Body of pancreas (tissue), 4 donors: Measurements from ENCODE around the gene PIP5K1B. TPM values are rescaled to one million over a fixed set of nuclear protein-coding genes. Genes with fewer than 3 reads are reported as not detected.

Source experiments
- ATAC-seq: fragments of 150-250 bp; one replicate; pipeline ENCODE4 v1.9.1; 2016
- DNase-seq, 4 donors: peaks; one replicate each; pipeline ENCODE4 v3.0.0-alpha.2; 2019
- H3K27ac ChIP-seq, 4 donors: fragments of 200-600 bp; sonication (generic); 1 replicate in 3 of 4; 2 replicates in 1 of 4; pipeline versions ENCODE4 v1.5.1 to v1.6.1; 2016 to 2019; ENCODE audit warnings: mild to moderate bottlenecking in 1 of 4, mixed read lengths in 1 of 4, moderate library complexity in 1 of 4
- H3K27me3 ChIP-seq, 2 donors: fragments of 200-600 bp; sonication (generic); one replicate each; pipeline ENCODE4 v1.6.0; 2016; ENCODE audit warnings: mild to moderate bottlenecking in 1 of 2
- H3K36me3 ChIP-seq, 2 donors: fragments of 200-600 bp; sonication (generic); replicated peaks in 1 of 2; 2 replicates each; pipeline ENCODE4 v1.5.1; 2016; ENCODE audit warnings: low read depth in 2 of 2; ENCODE audit not compliant: insufficient read depth in 1 of 2
- H3K4me1 ChIP-seq: fragments of 200-600 bp; sonication (generic); one replicate; pipeline ENCODE4 v1.6.0; 2016
- H3K4me3 ChIP-seq, 2 donors: fragments of 200-600 bp; sonication (generic); 1 replicate in 1 of 2; 2 replicates in 1 of 2; pipeline ENCODE4 v1.5.1; 2016 to 2019
- H3K9me3 ChIP-seq, 3 donors: fragments of 200-600 bp; sonication (generic); 1 replicate in 2 of 3; 2 replicates in 1 of 3; pipeline ENCODE4 v1.5.1; 2016
- POLR2A ChIP-seq, 3 donors: fragments of 450-650 bp; IDR thresholded peaks; one replicate each; pipeline ENCODE4 v1.6.1; 2016; ENCODE audit warnings: antibody characterized with exemption in 3 of 3, mild to moderate bottlenecking in 2 of 3
- WGBS, 2 donors: methylation state at CpG; one replicate each; pipeline ENCODE4 v1.1.5; 2017; 5-methylcytosine and 5-hydroxymethylcytosine counted together
- intact Hi-C: fragments of 100-400 bp; cut with DNase I; formaldehyde crosslinking; loops from one replicate; pipeline ENCODE4 v1.15.1; 2023
- total RNA-seq, 2 donors: library from RNA; depleted of rRNA; stranded (reverse); fragments of >200 nt; gene quantifications; one replicate each; pipeline ENCODE4 v1.1.0, GENCODE V29; 2016
- TF ChIP-seq, protein P1 (sequence below), 7 experiments: fragments of 450-650 bp in 4 of 7; fragments of 200-600 bp in 3 of 7; sonication (generic) in 3 of 7; IDR thresholded peaks; one replicate each; pipeline ENCODE4 v1.5.1; 2016 to 2019; ENCODE audit warnings: antibody characterized with exemption in 7 of 7

PIP5K1B gene
- total RNA-seq, 2 donors from 2014 or later: 3.6 to 7.8 TPM

DNA sequence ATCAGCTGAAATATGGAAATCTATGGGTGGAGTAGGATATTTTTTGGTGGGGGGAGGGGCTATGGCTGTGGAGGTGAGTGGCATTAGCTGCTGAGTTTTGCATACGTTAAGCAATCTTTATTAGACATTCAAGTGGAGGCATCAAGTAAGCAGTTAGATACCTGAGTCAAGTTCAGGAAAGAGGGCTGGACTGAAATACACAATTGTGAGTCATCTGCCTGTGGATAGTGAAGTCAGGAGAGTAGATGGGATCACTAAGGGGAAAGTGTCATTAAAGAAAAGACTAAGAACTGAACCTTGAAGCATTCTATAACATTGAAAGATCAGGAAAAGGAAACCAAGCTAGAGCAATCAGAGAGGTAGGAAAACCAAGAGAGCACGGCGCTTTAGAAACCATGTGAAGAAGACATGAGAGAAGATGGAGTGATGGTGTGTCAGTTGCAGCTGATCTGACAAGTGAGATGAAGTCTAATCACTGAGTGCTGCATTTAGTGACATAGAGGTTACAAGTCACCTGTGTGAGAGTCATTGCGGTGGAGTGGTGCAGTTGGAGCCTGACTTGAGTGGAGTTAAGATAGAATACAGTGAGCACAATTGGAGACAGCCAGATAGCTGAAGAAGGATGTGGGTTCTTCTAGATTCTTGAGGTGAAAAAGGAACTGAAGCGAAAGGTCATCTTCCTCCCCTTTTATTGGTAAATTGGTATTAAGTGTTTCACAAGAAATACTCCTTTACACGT is 88.7 kb downstream of the PIP5K1B start:
- 83 to 90% methylated on average over 6 of the region's 6 CpGs for WGBS, 2 donors

GRCh38 chr9:68794898-68795297 is 89.9 kb downstream of the PIP5K1B start:
- Histone ChIP-seq H3K9me3 (no peaks in the 10 kb centered on the region), H3K27ac (peak overlapping the region in 2 of 4 donors; percentile 7 to 34), H3K4me1 (peaks cover 15% of the 10 kb centered on the region), H3K36me3 (no peaks in the 10 kb centered on the region), H3K27me3 (no peaks in the 10 kb centered on the region), H3K4me3 (no peak overlapping the region)
- intact Hi-C loops: no loop called here
- 19 to 20% methylated on average over 4 of the region's 4 CpGs for WGBS, 2 donors
- DNase-seq (peak in 1 of 4 donors; percentile 16), ATAC-seq (peak; percentile 83)
- TF ChIP-seq POLR2A (IDR thresholded peaks at IDR 0.05): no peak
- TF ChIP-seq, protein P1, sequence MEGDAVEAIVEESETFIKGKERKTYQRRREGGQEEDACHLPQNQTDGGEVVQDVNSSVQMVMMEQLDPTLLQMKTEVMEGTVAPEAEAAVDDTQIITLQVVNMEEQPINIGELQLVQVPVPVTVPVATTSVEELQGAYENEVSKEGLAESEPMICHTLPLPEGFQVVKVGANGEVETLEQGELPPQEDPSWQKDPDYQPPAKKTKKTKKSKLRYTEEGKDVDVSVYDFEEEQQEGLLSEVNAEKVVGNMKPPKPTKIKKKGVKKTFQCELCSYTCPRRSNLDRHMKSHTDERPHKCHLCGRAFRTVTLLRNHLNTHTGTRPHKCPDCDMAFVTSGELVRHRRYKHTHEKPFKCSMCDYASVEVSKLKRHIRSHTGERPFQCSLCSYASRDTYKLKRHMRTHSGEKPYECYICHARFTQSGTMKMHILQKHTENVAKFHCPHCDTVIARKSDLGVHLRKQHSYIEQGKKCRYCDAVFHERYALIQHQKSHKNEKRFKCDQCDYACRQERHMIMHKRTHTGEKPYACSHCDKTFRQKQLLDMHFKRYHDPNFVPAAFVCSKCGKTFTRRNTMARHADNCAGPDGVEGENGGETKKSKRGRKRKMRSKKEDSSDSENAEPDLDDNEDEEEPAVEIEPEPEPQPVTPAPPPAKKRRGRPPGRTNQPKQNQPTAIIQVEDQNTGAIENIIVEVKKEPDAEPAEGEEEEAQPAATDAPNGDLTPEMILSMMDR (IDR thresholded peaks at IDR 0.05): no peak

More for the DNA sequence above, 88.7 kb downstream of the PIP5K1B start:
- Histone ChIP-seq H3K4me1 (peaks cover 15% of the 10 kb centered on the region), H3K4me3 (no peak overlapping the region), H3K27ac (no peak overlapping the region), H3K36me3 (no peaks in the 10 kb centered on the region), H3K9me3 (no peaks in the 10 kb centered on the region), H3K27me3 (no peaks in the 10 kb centered on the region)
- TF ChIP-seq, protein P1 (IDR thresholded peaks at IDR 0.05): no peak
- TF ChIP-seq POLR2A (IDR thresholded peaks at IDR 0.05): no peak
- no peak for ATAC-seq
- DNase-seq: no peak
- intact Hi-C loops: no loop called here

GRCh38 chr9:68795411-68795810 is 90.4 kb downstream of the PIP5K1B start:
- H3K27ac ChIP-seq: no peak overlapping the region
- no peak overlapping the region for H3K4me3 ChIP-seq
- peaks cover 15% of the 10 kb centered on the region for H3K4me1 ChIP-seq
- intact Hi-C loops: no loop called here
- H3K36me3 ChIP-seq: no peaks in the 10 kb centered on the region
- no peak for ATAC-seq
- 44 to 46% methylated on average over 2 of the region's 2 CpGs for WGBS, 2 donors
- no peaks in the 10 kb centered on the region for H3K27me3 ChIP-seq
- TF ChIP-seq POLR2A (IDR thresholded peaks at IDR 0.05): no peak
- TF ChIP-seq, protein P1 (IDR thresholded peaks at IDR 0.05): no peak
- DNase-seq: no peak
- H3K9me3 ChIP-seq: no peaks in the 10 kb centered on the region

GRCh38 chr9:68797116-68797515 is 92.1 kb downstream of the PIP5K1B start:
- no peak overlapping the region for H3K4me3 ChIP-seq
- 93 to 96% methylated on average over 3 of the region's 3 CpGs for WGBS, 2 donors
- peaks cover 15% of the 10 kb centered on the region for H3K4me1 ChIP-seq
- H3K27me3 ChIP-seq: no peaks in the 10 kb centered on the region
- intact Hi-C loops: no loop called here
- no peak overlapping the region for H3K27ac ChIP-seq
- ATAC-seq (no peak), DNase-seq (no peak)
- TF ChIP-seq POLR2A (IDR thresholded peaks at IDR 0.05): no peak
- TF ChIP-seq, protein P1 (IDR thresholded peaks at IDR 0.05): no peak
- no peaks in the 10 kb centered on the region for H3K9me3 ChIP-seq
- H3K36me3 ChIP-seq: no peaks in the 10 kb centered on the region

GRCh38 chr9:68798423-68798822 is 93.4 kb downstream of the PIP5K1B start:
- H3K9me3 ChIP-seq: no peaks in the 10 kb centered on the region
- H3K4me1 ChIP-seq: peaks cover 15% of the 10 kb centered on the region
- ATAC-seq (no peak), DNase-seq (no peak)
- no peaks in the 10 kb centered on the region for H3K36me3 ChIP-seq
- no peak overlapping the region for H3K27ac ChIP-seq
- 70 to 82% methylated on average over 1 of the region's 1 CpG for WGBS, 2 donors
- intact Hi-C loops: no loop called here
- TF ChIP-seq, protein P1 (IDR thresholded peaks at IDR 0.05): no peak
- H3K4me3 ChIP-seq: no peak overlapping the region
- H3K27me3 ChIP-seq: no peaks in the 10 kb centered on the region
